Endothelial cell of umbilical vein (primary cell): ENCODE data around the gene BUB3.
"Not testable (repeated sequence)": the region's sequence is repeated elsewhere in the genome, so short reads cannot be mapped to it uniquely, and the experiment has no call there.

Source experiments
- CTCF ChIP-seq, 2 donors: IDR thresholded peaks; 1 replicate in 1 of 2; 2 replicates in 1 of 2; pipeline ENCODE4 v1.5.1; 2011; ENCODE audit warnings: low read length in 2 of 2, mild to moderate bottlenecking in 2 of 2, moderate library complexity in 2 of 2, control low read depth in 1 of 2, inconsistent platforms in 1 of 2, low read depth in 1 of 2; ENCODE audit not compliant: insufficient read depth in 1 of 2; ENCODE audit errors: extremely low read depth in 1 of 2
- EZH2 ChIP-seq: IDR thresholded peaks from 2 replicates; pipeline ENCODE4 v1.6.1; 2012; ENCODE audit warnings: borderline replicate concordance, low read depth, mild to moderate bottlenecking, moderate library complexity, low read length, inconsistent platforms; ENCODE audit not compliant: severe bottlenecking
- GATA2 ChIP-seq: IDR thresholded peaks from 2 replicates; pipeline ENCODE4 v1.7.0; 2011; ENCODE audit warnings: low read depth, mild to moderate bottlenecking, moderate library complexity, mixed read lengths, low read length; ENCODE audit not compliant: insufficient read length, insufficient read depth
- MAX ChIP-seq: IDR thresholded peaks from 2 replicates; pipeline ENCODE4 v1.6.1; 2011; ENCODE audit not compliant: insufficient read depth, insufficient read length

- TF ChIP-seq EZH2; CTCF (IDR thresholded peaks at IDR 0.05; ENCODE audit: extremely low read depth in 1 of 2, insufficient read depth in 1 of 2, low read depth in 1 of 2, low read length in 2 of 2); MAX; GATA2: not testable (repeated sequence)
These were observed 17.4 kb downstream of the BUB3 start for GRCh38 chr10:123171616-123172015.
